ENCODE measurements around the gene BOD1. TPM values are rescaled to one million over a fixed set of nuclear protein-coding genes. Genes with fewer than 3 reads are reported as not detected.

BOD1 gene
- total and polyA plus RNA-seq, 9 of the 15 experiments (the other 6 are each of a cell fraction or from before 2014, with no cell fraction given): 10.1 to 31.6 (median 22.6) TPM

DNA sequence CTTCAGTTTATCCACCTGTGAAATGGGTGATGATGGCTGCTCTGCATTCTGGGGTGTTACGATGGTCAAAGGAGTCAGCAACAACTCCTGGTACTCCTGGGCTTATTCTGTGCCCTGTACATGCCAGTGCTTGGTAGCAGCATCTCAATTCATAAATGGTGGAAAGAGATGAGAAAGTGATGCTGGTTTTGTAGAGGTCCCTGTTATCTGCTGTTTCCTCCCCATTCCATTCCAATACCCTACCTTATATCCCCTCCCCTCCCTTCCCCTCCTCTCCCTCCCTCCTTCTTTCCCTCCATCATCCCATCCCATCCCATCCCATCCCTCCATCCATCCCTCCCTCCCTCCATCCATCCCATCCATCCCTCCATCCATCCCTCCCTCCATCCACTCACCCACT, 19.1 kb downstream of the BOD1 start:
- no peak for FAIRE-seq
- ChIA-PET CTCF (ENCODE audit: low intra/inter-chr PET ratio) (interaction anchor here (0.6 kb wide), 1 partner anchor 376 kb away, joined by 3 read pairs; no protein-coding TSS in a partner anchor), POLR2A (no interaction called here)
- 0% methylated on average over 1 of the region's 1 CpG for WGBS (ENCODE audit: insufficient coverage, low coverage, missing lambda C conversion rate)
- Histone ChIP-seq H3K4me3 (no peak overlapping the region), H3K4me2 (ENCODE audit: insufficient read depth, low read length) (no peak overlapping the region), H4K20me1 (replicated peaks; ENCODE audit: control insufficient read depth, insufficient read depth, low read length) (no peaks in the 10 kb centered on the region), H3K27me3 (ENCODE audit: control insufficient read depth in 2 of 2, insufficient read depth in 2 of 2, low read length in 2 of 2) (no peaks in the 10 kb centered on the region; a peak in 1 of 5 replicates), H3K9ac (ENCODE audit: insufficient read depth in 1 of 2, low read depth in 2 of 2, low read length in 2 of 2) (no peak overlapping the region), H3K27ac (ENCODE audit: extremely low read depth, low read depth, low read length) (no peak overlapping the region), H3K79me2 (ENCODE audit: control insufficient read depth, insufficient read depth, low read length) (no peaks in the 10 kb centered on the region), H3K36me3 (ENCODE audit: control insufficient read depth, insufficient read depth, low read length) (no peaks in the 10 kb centered on the region), H3K9me1 (ENCODE audit: control insufficient read depth, insufficient read depth, low read length) (no peaks in the 10 kb centered on the region), H3K9me3 (replicated peaks; ENCODE audit: control insufficient read depth, insufficient read depth, low read depth, low read length) (peaks cover 8% of the 10 kb centered on the region), H3K4me1 (replicated peaks in 1 of 2; ENCODE audit: control insufficient read depth in 2 of 2, insufficient read depth in 2 of 2, low read length in 2 of 2) (peaks cover 3 to 5% of the 10 kb centered on the region in 2 experiments; a peak in 3 of 5 replicates), H2AFZ (ENCODE audit: low read depth, low read length) (no peak overlapping the region)
- no TSS peak for BruUV-seq (replicated peaks)
- intact Hi-C loops (cut with micrococcal nuclease): no loop called here
- TF ChIP-seq HDAC2 (IDR thresholded peaks at IDR 0.05) (no peak), RBM25 (IDR thresholded peaks at IDR 0.05; ENCODE audit: low read depth, low read length, severe bottlenecking) (peak; percentile 33), ZNF785 (CRISPR knock-in tag; IDR thresholded peaks at IDR 0.05) (no peak), ZNF354B (CRISPR knock-in tag; IDR thresholded peaks at IDR 0.05) (no peak)
- no peak for DNase-seq (ENCODE audit: extremely low read depth in 1 of 4, low spot score in 3 of 4)
- in situ Hi-C loops (cut with MboI): no loop called here
- ATAC-seq: no peak

DNA sequence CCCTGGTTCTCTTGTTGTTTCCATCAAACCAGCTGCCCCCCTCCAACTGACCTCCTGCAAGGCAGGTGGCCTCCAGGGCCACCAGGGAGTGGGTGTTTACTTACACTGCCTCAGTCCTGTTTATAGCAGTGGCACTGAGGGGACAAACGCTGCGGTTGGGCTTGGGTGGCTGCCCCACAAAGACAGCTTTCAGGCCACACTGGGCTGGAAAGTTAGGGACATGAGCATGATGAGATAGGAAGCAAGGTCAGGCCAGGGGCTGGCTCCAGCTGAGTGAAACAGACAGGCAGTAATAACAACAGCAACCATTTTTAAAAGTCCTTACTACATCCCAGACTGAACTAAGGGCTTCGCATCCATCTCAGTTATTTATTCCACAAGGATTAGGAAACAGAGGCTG, 20.6 kb downstream of the BOD1 start:
- no peak overlapping the region for H3K4me2 ChIP-seq (ENCODE audit: insufficient read depth, low read length)
- H3K27ac ChIP-seq (ENCODE audit: extremely low read depth, low read depth, low read length): no peak overlapping the region
- H3K4me1 ChIP-seq (replicated peaks in 1 of 2; ENCODE audit: control insufficient read depth in 2 of 2, insufficient read depth in 2 of 2, low read length in 2 of 2): no peaks in the 10 kb centered on the region; a peak in 1 of 5 replicates
- no peak for ATAC-seq
- no TSS peak for BruUV-seq (replicated peaks)
- no peak overlapping the region for H2AFZ ChIP-seq (ENCODE audit: low read depth, low read length)
- intact Hi-C loops (cut with micrococcal nuclease) (no loop called here), in situ Hi-C loops (cut with MboI) (no loop called here)
- no peak overlapping the region for H3K4me3 ChIP-seq
- H3K9me1 ChIP-seq (ENCODE audit: control insufficient read depth, insufficient read depth, low read length): no peaks in the 10 kb centered on the region
- CTCF ChIA-PET (ENCODE audit: low intra/inter-chr PET ratio): no interaction called here
- FAIRE-seq: no peak
- POLR2A ChIA-PET: interaction anchor here (1.2 kb wide), 1 partner anchor 10 kb away, joined by 3 read pairs; no protein-coding TSS in a partner anchor
- peaks cover 10% of the 10 kb centered on the region for H3K9me3 ChIP-seq (replicated peaks; ENCODE audit: control insufficient read depth, insufficient read depth, low read depth, low read length)
- H3K9ac ChIP-seq (ENCODE audit: insufficient read depth in 1 of 2, low read depth in 2 of 2, low read length in 2 of 2): no peak overlapping the region
- no peaks in the 10 kb centered on the region for H3K79me2 ChIP-seq (ENCODE audit: control insufficient read depth, insufficient read depth, low read length)
- no peak for TF ChIP-seq RFX7 (CRISPR knock-in tag; IDR thresholded peaks at IDR 0.05)
- TF ChIP-seq, protein P1, sequence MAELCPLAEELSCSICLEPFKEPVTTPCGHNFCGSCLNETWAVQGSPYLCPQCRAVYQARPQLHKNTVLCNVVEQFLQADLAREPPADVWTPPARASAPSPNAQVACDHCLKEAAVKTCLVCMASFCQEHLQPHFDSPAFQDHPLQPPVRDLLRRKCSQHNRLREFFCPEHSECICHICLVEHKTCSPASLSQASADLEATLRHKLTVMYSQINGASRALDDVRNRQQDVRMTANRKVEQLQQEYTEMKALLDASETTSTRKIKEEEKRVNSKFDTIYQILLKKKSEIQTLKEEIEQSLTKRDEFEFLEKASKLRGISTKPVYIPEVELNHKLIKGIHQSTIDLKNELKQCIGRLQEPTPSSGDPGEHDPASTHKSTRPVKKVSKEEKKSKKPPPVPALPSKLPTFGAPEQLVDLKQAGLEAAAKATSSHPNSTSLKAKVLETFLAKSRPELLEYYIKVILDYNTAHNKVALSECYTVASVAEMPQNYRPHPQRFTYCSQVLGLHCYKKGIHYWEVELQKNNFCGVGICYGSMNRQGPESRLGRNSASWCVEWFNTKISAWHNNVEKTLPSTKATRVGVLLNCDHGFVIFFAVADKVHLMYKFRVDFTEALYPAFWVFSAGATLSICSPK (IDR thresholded peaks at IDR 0.05; ENCODE audit: borderline replicate concordance): no peak
- no peak for TF ChIP-seq ZNF217 (CRISPR knock-in tag; IDR thresholded peaks at IDR 0.05)
- TF ChIP-seq ZNF41 (CRISPR knock-in tag; conservative IDR thresholded peaks at IDR 0.05): no peak
- no peak for TF ChIP-seq ZNF75A (CRISPR knock-in tag; IDR thresholded peaks at IDR 0.05)
- no peak for TF ChIP-seq KLF16 (IDR thresholded peaks at IDR 0.05)
- TF ChIP-seq ZNF76 (CRISPR knock-in tag; IDR thresholded peaks at IDR 0.05; ENCODE audit: borderline replicate concordance): no peak
- no peak for TF ChIP-seq NR2C2 (CRISPR knock-in tag; IDR thresholded peaks at IDR 0.05)
- TF ChIP-seq NR2C2 (tag; IDR thresholded peaks at IDR 0.05): no peak
- DNase-seq (ENCODE audit: extremely low read depth in 1 of 4, low spot score in 3 of 4): no peak
- H3K36me3 ChIP-seq (ENCODE audit: control insufficient read depth, insufficient read depth, low read length): no peaks in the 10 kb centered on the region
- WGBS (ENCODE audit: insufficient coverage, low coverage, missing lambda C conversion rate): 0% methylated on average over 3 of the region's 3 CpGs
- no peaks in the 10 kb centered on the region for H4K20me1 ChIP-seq (replicated peaks; ENCODE audit: control insufficient read depth, insufficient read depth, low read length)
- no peaks in the 10 kb centered on the region; a peak in 1 of 5 replicates for H3K27me3 ChIP-seq (ENCODE audit: control insufficient read depth in 2 of 2, insufficient read depth in 2 of 2, low read length in 2 of 2)

Data from K562 (cell line).